Stimulated activated naive CD8-positive, alpha-beta T cell treated with anti-CD3 and anti-CD28 coated beads, Interleukin-15, amount 100 ng/mL, for 72 hours (primary cell): Measurements from ENCODE around the gene CEP72.
A peak's percentile ranks its signal among the peaks of the same experiment; 100 is the strongest.
"Not testable (repeated sequence)": the region's sequence is repeated elsewhere in the genome, so short reads cannot be mapped to it uniquely, and the experiment has no call there.

Source experiments
- ATAC-seq: fragments of 150-1000 bp; cut with Tn5 transposase; 2 replicates; pipeline ENCODE4 v1.10.0; 2021; ENCODE audit warnings: mild to moderate bottlenecking, moderate library complexity
- DNase-seq, 2 donors: peaks; one replicate each; pipeline ENCODE4 v3.0.0; 2021 to 2022
- H3K27ac Mint-ChIP-seq, 2 donors: one replicate each; pipeline ENCODE4 v1.8.0; 2022; ENCODE audit warnings: mild to moderate bottlenecking in 2 of 2, mixed read lengths in 2 of 2, moderate library complexity in 2 of 2
- H3K27me3 Mint-ChIP-seq: one replicate; pipeline ENCODE4 v1.8.0; 2022; ENCODE audit warnings: mixed read lengths
- H3K4me1 Mint-ChIP-seq: one replicate; pipeline ENCODE4 v1.8.0; 2022; ENCODE audit warnings: mild to moderate bottlenecking, mixed read lengths
- H3K4me3 Mint-ChIP-seq, 2 donors: one replicate each; pipeline ENCODE4 v1.8.0; 2022; ENCODE audit warnings: mild to moderate bottlenecking in 2 of 2, mixed read lengths in 2 of 2, moderate library complexity in 1 of 2
- H3K9me3 Mint-ChIP-seq, 2 donors: one replicate each; pipeline ENCODE4 v1.8.0; 2022; ENCODE audit warnings: mixed read lengths in 2 of 2

CEP72 gene

DNA sequence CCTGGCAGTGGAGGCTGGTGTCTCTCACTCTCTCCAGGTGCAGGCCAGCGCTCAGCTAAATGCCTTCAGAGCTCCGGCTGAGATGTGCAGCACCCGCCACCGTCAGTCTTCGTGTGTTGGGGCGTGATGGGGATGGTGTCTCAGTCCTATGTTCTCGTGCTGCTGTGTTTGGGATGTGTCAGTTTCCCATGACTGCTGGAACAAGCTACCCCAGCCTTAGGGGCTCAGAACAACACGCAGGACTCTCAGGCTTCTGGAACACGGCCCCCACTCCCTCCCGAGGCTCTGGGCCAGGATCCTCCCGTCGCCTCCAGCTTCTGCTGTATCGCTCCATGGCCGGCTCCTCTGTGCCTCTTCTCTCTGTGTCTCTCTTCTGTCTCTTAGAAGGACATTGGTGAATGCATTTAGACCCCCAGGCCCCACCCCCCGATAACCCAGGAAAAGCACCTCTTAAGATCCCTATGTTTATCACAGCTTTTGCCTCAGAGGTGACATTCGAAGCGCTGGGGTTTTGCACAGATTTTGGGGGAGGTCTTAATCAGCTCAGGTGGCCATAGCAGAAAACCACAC lies 9.6 kb upstream of the CEP72 start:
- ATAC-seq (no peak), DNase-seq (no peak)
- Mint-ChIP-seq H3K9me3 (no peaks in the 10 kb centered on the region), H3K4me1 (peaks cover 16% of the 10 kb centered on the region), H3K27me3 (peaks cover 79% of the 10 kb centered on the region), H3K27ac (no peak overlapping the region), H3K4me3 (no peak overlapping the region)

DNA sequence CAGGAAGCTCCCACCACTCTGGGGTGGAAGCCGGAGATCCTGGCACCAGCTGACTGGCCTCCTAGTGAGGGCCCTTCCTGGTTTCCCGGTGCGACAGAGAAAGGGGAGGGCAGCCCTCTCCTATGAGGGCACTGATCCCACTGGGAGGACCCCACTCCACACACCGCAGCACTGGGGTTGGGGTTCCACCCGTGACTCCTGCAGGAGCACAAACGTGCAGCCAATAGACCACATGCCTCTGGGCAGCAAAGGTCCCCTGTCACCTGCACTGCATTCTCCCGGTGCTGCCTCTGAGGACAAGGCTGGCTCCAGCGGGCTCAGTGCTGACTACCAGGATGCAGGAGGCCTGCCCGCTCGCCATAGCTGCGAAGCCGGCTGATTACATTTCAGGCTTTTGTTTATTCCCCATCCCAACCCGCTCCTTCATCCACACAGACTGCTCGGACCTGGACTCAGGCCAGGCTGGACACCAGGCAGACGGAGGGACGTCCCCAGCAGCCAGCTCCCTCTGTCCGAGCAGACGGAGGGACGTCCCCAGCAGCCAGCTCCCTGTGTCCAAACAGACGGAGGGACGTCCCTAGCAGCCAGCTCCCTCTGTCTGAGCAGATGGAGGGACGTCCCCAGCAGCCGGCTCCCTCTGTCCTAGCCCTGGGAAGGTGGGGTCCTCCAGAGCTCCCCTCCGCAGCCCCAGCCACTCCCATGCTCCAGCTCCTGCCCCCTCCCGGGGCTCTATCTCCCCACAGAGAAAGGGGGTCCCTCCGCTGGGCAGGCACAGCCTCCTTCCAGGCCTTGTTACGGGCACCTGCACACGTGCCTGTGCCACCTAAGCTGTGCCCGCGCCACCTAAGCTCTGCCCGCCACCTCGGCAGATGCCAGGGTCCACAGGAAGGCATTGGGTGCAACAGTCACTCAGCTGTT lies 8.8 kb upstream of the CEP72 start:
- ATAC-seq, result no peak
- Mint-ChIP-seq H3K4me1 (peaks cover 21% of the 10 kb centered on the region), H3K27me3 (peaks cover 79% of the 10 kb centered on the region), H3K9me3 (no peaks in the 10 kb centered on the region), H3K4me3 (no peak overlapping the region), H3K27ac (no peak overlapping the region)
- peak in 1 of 2 donors; percentile 7 for DNase-seq

- peaks cover 72% of the 10 kb centered on the region for H3K27me3 Mint-ChIP-seq
- H3K4me3 Mint-ChIP-seq, result no peak overlapping the region
- peaks cover 16% of the 10 kb centered on the region for H3K4me1 Mint-ChIP-seq
- H3K9me3 Mint-ChIP-seq, result no peaks in the 10 kb centered on the region
- H3K27ac Mint-ChIP-seq, result no peak overlapping the region
- DNase-seq (no peak), ATAC-seq (no peak)
Measured at GRCh38 chr5:604391-604831, 7.7 kb upstream of the CEP72 start.

DNA sequence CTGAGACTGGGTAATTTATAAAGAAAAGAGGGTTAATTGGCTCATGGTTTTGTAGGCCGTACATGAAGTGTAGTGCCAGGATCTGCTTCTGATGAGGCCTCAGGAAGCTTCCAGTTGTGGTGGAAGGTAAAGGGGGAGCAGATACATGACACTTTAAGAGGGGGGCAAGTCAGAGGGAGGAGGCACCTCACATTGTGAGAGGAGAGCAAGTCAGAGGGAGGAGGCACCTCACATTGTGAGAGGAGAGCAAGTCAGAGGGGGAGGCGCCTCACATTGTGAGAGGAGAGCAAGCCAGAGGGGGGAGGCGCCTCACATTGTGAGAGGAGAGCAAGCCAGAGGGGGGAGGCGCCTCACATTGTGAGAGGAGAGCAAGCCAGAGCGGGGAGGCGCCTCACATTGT lies 7.0 kb upstream of the CEP72 start:
- peaks cover 17% of the 10 kb centered on the region for H3K4me1 Mint-ChIP-seq
- H3K27ac Mint-ChIP-seq, ATAC-seq, DNase-seq, H3K9me3 Mint-ChIP-seq, H3K4me3 Mint-ChIP-seq: not testable (repeated sequence)
- H3K27me3 Mint-ChIP-seq, result peaks cover 67% of the 10 kb centered on the region

GRCh38 chr5:606061-606460 lies 6.1 kb upstream of the CEP72 start:
- H3K4me3 Mint-ChIP-seq, result no peak overlapping the region
- no peak for ATAC-seq
- DNase-seq, result peak in 1 of 2 donors; percentile 7
- H3K9me3 Mint-ChIP-seq, result no peaks in the 10 kb centered on the region
- peaks cover 59% of the 10 kb centered on the region for H3K27me3 Mint-ChIP-seq
- H3K27ac Mint-ChIP-seq, result no peak overlapping the region
- H3K4me1 Mint-ChIP-seq, result peaks cover 27% of the 10 kb centered on the region

- H3K4me3 Mint-ChIP-seq, result no peak overlapping the region
Measured at GRCh38 chr5:606526-607399, 5.4 kb upstream of the CEP72 start.

GRCh38 chr5:607541-608428 lies 4.4 kb upstream of the CEP72 start:
- H3K9me3 Mint-ChIP-seq, result peaks cover 1 to 2% of the 10 kb centered on the region in 2 donors
- H3K4me1 Mint-ChIP-seq, result peaks cover 35% of the 10 kb centered on the region
- DNase-seq, result peak in 1 of 2 donors; percentile 7
- peak overlapping the region; percentile 2 to 93 for H3K27ac Mint-ChIP-seq
- H3K4me3 Mint-ChIP-seq, result peak overlapping the region; percentile 13 to 65
- peaks cover 46% of the 10 kb centered on the region for H3K27me3 Mint-ChIP-seq
- no peak for ATAC-seq

More at GRCh38 chr5:606526-607399, 5.4 kb upstream of the CEP72 start:
- DNase-seq (peak in 1 of 2 donors; percentile 6), ATAC-seq (no peak)
- no peaks in the 10 kb centered on the region for H3K9me3 Mint-ChIP-seq
- peaks cover 33% of the 10 kb centered on the region for H3K4me1 Mint-ChIP-seq
- H3K27ac Mint-ChIP-seq, result no peak overlapping the region
- peaks cover 56% of the 10 kb centered on the region for H3K27me3 Mint-ChIP-seq

DNA sequence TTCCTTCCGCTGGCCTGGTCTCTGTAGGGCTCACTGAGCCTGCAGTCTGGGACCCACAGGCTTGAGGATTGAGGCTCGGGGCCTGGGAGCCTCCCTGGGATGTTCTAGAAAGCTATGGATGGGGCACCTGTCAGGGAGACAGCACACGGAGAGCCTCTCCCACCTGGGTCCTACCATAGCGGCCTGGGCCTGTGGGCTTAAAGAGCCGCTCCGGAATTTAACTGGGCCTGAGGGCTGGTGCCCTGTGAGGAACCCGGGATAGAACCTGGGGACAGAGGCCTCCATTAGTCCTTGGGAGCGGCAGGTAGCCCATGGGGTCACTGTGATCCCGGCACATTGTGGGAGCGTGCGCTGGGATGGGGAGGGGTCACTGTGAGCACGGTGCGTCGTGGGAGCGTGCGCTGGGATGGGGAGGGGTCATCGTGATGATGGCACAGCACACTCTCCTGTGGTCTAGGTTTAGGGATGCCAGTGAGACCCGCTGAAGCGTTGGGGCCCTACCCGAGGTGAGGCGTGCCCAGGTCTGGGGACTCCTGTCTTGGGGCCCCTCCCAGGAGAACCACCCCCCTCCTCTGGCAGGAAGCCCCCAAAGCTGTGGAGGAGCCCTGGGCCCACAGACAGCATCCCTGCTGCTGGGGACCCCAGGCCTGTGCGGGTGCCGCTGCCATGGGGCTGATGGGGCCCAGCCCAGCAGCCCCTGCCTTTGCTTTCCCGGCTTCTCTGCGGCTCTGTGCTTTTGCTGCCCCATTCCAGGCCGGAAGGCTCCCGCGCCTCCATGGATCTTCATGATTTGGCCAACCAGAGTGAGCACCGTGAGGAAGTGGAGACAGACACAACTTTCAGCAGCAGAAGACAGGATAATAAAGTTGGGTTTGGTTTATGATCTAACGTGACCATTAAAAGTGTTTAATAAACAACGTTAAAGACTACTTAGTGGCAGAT lies 3.4 kb upstream of the CEP72 start:
- H3K9me3 Mint-ChIP-seq, result peaks cover 5 to 7% of the 10 kb centered on the region in 2 donors
- peak overlapping the region in 1 of 2 donors; percentile 77 for H3K27ac Mint-ChIP-seq
- H3K27me3 Mint-ChIP-seq, result peaks cover 36% of the 10 kb centered on the region
- no peak overlapping the region for H3K4me3 Mint-ChIP-seq
- peak in 1 of 2 donors; percentile 8 for DNase-seq
- ATAC-seq, result no peak
- H3K4me1 Mint-ChIP-seq, result peaks cover 44% of the 10 kb centered on the region

DNA sequence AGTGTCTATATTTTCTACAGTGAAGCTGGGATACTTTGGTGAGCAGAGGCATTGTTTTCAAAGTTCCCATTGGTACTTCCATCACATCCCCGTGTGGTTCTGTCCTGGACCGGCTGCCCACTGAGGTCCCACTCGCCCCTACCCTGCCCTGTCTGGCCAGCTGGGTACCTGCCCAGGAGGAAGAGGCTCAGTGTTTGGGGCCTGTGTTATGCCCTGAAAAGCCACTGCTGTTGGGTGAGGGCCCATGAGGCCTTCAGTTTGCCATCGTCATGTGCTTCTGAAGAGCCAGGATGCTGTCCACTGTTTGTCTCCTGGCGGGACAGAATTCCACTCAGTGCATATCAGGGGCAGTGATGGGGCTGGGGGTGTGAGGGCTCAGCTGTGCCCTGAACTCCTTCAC lies 2.6 kb upstream of the CEP72 start:
- H3K4me1 Mint-ChIP-seq, result peaks cover 52% of the 10 kb centered on the region
- no peak for ATAC-seq
- peaks cover 28% of the 10 kb centered on the region for H3K27me3 Mint-ChIP-seq
- DNase-seq, result peak in 1 of 2 donors; percentile 3
- H3K4me3 Mint-ChIP-seq, result no peak overlapping the region
- H3K27ac Mint-ChIP-seq, result no peak overlapping the region
- H3K9me3 Mint-ChIP-seq, result peaks cover 5 to 7% of the 10 kb centered on the region in 2 donors

DNA sequence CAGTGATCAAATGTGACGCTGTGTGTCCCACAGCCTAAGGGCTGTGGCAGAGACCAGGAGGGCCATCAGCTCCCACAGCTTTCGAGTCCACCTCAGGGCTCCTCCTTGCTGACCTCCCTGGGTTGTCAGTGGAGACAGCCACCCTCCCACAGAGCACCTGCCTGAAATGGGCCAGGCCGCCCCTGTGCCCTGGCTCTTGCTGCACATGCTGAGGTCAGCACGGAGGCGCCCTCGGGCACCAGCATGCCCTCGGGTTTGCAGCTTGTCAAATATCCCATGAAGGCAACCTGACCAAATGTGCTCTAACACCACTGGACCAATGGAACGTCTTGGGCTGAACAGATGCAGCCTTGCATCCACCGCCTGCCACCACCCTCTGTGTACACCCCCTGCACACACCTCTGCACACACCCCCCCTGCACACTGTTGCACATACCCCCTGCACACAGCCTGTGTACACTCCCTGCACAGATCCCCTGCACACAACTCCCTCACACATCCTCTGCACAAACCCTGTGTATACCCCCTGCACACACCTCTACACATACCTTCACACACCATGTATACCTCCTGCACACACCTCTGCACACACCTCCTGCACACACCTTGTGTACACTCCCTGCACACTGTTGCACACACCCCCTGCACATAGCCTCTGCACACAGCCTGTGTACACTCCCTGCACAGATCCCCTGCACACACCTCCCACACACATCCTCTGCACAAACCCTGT lies 2.0 kb upstream of the CEP72 start:
- H3K9me3 Mint-ChIP-seq, result peaks cover 5 to 7% of the 10 kb centered on the region in 2 donors
- DNase-seq (peak in 1 of 2 donors; percentile 6), ATAC-seq (no peak)
- no peak overlapping the region for H3K4me3 Mint-ChIP-seq
- H3K4me1 Mint-ChIP-seq, result peaks cover 58% of the 10 kb centered on the region
- peaks cover 22% of the 10 kb centered on the region for H3K27me3 Mint-ChIP-seq
- H3K27ac Mint-ChIP-seq, result no peak overlapping the region

DNA sequence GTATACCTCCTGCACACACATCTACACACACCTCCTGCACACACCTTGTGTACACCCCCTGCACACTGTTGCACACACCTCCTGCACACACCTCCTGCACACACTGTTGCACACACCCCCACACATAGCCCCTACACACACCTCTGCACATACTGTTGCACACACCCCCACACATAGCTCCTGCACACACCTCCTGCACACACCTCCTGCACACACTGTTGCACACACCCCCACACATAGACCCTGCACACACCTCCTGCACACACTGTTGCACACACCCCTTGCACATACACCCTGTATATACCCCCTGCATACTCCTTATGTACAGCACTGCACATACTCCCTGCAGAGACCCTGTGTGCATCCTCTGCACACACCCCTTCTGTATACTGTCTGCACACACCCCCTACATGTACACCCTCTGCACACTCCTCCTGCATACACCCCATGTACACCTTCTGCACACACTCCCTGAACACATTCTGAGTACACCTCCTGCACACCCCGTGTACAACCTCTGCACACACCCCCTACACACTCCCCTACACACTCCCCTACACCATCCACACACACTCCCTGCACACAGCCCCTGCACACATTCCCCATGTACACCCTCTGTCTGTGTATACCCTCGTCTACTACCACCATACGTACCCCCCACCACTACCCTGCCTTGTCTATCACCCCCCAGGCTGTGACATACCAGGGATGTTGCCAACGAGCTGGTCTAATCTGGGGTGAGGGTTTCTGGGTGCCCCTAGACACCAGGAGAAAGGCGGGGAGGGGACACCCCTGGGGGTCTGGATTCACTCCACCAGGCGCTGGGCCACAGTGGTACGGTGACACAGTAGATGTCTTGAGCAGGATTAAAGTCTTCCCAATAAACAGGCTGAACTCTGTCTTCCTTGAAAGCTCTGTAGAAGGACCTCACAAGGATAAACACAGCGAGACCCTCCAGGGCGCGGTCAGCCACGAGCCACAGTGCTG lies 1.1 kb upstream of the CEP72 start:
- peak overlapping the region in 1 of 2 donors; percentile 52 for H3K27ac Mint-ChIP-seq
- peak overlapping the region; percentile 79 to 82 for H3K4me3 Mint-ChIP-seq
- ATAC-seq, result peak; percentile 13
- DNase-seq, result peak in 1 of 2 donors; percentile 11
- peaks cover 64% of the 10 kb centered on the region for H3K4me1 Mint-ChIP-seq
- H3K9me3 Mint-ChIP-seq, result peaks cover 5 to 7% of the 10 kb centered on the region in 2 donors
- H3K27me3 Mint-ChIP-seq, result peaks cover 19% of the 10 kb centered on the region
